NOMO-1 (cell line): ENCODE data around the gene LRMDA.

Experiments
- DNase-seq, 2 experiments: peaks; one replicate each; lab custom pipeline; 2025; ENCODE audit not compliant: unreplicated experiment in 2 of 2; lab: John Stamatoyannopoulos, UW

LRMDA gene

GRCh38 chr10:75565286-75566251 lies 134.1 kb downstream of the LRMDA start:
- no peak for DNase-seq

GRCh38 chr10:75568450-75569130 lies 137.2 kb downstream of the LRMDA start:
- no peak for DNase-seq

- DNase-seq, result no peak
Observed at GRCh38 chr10:75569506-75569905, 138.1 kb downstream of the LRMDA start.

- DNase-seq, result no peak
Observed at GRCh38 chr10:75572478-75572877, 141.1 kb downstream of the LRMDA start.

GRCh38 chr10:75575940-75576339 lies 144.5 kb downstream of the LRMDA start:
- DNase-seq, result no peak

GRCh38 chr10:75582102-75582501 lies 150.7 kb downstream of the LRMDA start:
- no peak for DNase-seq

GRCh38 chr10:75585294-75585693 lies 153.9 kb downstream of the LRMDA start:
- DNase-seq, result no peak

GRCh38 chr10:75586814-75587213 lies 155.4 kb downstream of the LRMDA start:
- no peak for DNase-seq

GRCh38 chr10:75588031-75588430 lies 156.6 kb downstream of the LRMDA start:
- no peak for DNase-seq

- no peak for DNase-seq
Observed at GRCh38 chr10:75589895-75590654, 158.7 kb downstream of the LRMDA start.

- no peak for DNase-seq
Observed at GRCh38 chr10:75592151-75592787, 160.8 kb downstream of the LRMDA start.

GRCh38 chr10:75592791-75593643 lies 161.6 kb downstream of the LRMDA start:
- no peak for DNase-seq

- DNase-seq, result no peak
Observed at GRCh38 chr10:75593692-75594556, 162.5 kb downstream of the LRMDA start.

- DNase-seq, result no peak
Observed at GRCh38 chr10:75596930-75597620, 165.7 kb downstream of the LRMDA start.

- DNase-seq, result no peak
Observed at GRCh38 chr10:75597773-75598440, 166.5 kb downstream of the LRMDA start.

GRCh38 chr10:75598998-75599397 lies 167.6 kb downstream of the LRMDA start:
- no peak for DNase-seq

GRCh38 chr10:75599875-75600648 lies 168.6 kb downstream of the LRMDA start:
- DNase-seq, result no peak
